ENCODE results near the gene AFF1.
"Not testable (repeated sequence)": the region's sequence is repeated elsewhere in the genome, so short reads cannot be mapped to it uniquely, and the experiment has no call there.

Gene AFF1

DNA sequence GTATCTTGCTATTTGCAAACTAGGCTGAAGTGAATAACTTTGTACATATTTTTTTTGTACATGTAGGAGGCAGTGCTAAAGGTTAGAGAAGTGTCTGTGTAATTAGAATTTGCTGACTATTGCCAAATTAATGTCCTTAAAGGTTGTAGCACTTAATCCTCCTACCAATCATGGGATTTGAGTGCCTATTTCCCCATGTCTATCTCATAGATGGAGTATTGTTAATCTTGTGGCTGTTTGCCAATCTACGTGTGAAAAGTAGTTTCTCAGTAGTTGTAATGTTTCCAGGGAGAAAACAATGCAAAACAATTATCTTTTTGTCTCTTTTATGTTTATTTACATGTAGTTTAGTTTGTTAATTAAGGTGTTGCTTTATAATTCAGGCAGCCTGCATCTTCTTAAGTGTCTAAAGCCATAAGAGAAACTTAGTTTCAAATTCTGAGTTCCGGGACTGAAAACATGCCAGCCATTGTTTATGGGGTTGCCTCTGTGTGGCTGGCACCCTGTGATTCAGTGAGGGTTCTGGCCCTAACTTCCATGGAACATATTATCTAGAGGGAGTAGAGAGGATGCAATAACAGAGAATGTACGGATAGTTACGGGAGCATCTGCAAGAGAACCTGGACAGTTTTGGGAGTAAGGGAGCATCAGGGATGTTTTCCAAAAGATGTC, 143.2 kb downstream of the AFF1 start:
- Histone ChIP-seq H3K9me3 (ENCODE audit: control insufficient read depth, insufficient read depth, low read length) (no peaks in the 10 kb centered on the region), H3K9ac (ENCODE audit: low read depth, low read length) (no peak overlapping the region), H3K36me3 (ENCODE audit: insufficient read depth, low read length) (no peaks in the 10 kb centered on the region), H3K4me1 (ENCODE audit: insufficient read depth, low read length) (peaks cover 13% of the 10 kb centered on the region)

DNA sequence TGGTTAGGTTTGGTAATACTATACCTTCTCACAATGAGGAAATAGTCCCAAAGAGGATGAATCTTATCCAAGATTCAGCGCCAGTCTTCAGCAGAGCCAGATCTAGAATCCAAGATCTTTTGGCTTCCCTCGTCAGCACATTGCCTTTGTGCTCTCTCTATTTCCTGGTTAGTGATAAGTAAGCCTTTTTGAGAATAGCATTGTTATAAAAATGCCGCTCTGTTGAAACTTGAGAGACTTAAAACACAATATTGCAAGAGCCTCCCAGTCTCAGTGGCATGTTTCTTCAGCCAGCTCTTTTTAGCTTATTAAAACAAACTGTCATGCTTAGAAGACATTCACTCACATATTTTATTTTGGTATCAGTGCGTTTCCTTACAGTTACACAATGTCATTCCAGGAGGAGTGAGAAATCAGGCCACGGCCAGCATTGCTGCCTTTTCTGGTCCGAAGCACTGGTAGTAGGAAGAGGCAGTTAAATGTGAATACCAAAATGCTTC, 144.2 kb downstream of the AFF1 start:
- Histone ChIP-seq H3K4me1 (ENCODE audit: insufficient read depth, low read length) (peaks cover 3% of the 10 kb centered on the region), H3K9ac (ENCODE audit: low read depth, low read length) (no peak overlapping the region), H3K36me3 (ENCODE audit: insufficient read depth, low read length) (no peaks in the 10 kb centered on the region), H3K9me3 (ENCODE audit: control insufficient read depth, insufficient read depth, low read length) (no peaks in the 10 kb centered on the region)

DNA sequence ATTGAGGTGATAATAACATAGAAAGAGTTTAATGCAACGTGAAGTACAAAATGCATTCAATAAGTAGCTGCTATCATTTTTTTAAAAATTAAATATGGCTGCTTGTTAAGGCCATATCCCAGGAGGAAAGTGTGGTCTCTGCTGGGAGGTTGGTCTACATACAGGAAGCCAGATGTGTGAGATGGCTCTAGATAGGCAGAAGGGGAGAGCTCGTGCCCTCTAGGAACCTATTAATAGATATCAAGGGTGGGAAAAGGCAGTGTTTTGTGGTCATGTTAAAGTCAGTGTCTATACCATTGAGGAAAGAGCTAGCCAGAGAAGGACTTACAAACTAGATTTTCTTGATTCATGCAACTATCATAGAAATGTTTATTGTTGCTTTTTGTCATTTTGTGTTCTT, 145.2 kb downstream of the AFF1 start:
- Histone ChIP-seq H3K9ac (ENCODE audit: low read depth, low read length) (no peak overlapping the region), H3K36me3 (ENCODE audit: insufficient read depth, low read length) (no peaks in the 10 kb centered on the region), H3K9me3 (ENCODE audit: control insufficient read depth, insufficient read depth, low read length) (no peaks in the 10 kb centered on the region), H3K4me1 (ENCODE audit: insufficient read depth, low read length) (no peaks in the 10 kb centered on the region)

DNA sequence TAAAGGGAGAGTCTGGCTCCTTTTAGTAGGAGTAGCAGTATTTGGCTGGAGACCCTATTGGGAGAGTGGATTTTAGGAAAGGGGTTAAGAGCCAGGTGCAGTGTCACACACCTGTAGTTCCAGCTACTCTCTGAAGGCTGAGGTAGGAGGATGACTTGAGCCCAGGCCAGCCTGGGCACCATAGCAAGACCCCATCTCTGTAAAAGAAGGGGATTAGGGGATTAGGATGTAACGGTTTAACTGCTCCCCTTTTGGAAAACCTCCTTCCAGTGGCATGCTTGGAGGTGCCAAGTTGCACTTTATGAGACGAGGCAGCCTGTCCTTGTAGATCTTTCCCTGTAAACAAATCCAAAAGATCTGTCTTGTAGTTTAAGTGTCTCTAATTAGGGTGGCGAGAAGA, 145.7 kb downstream of the AFF1 start:
- Histone ChIP-seq H3K9ac (ENCODE audit: low read depth, low read length) (no peak overlapping the region), H3K4me1 (ENCODE audit: insufficient read depth, low read length) (no peaks in the 10 kb centered on the region), H3K9me3 (ENCODE audit: control insufficient read depth, insufficient read depth, low read length) (no peaks in the 10 kb centered on the region), H3K36me3 (ENCODE audit: insufficient read depth, low read length) (no peaks in the 10 kb centered on the region)

DNA sequence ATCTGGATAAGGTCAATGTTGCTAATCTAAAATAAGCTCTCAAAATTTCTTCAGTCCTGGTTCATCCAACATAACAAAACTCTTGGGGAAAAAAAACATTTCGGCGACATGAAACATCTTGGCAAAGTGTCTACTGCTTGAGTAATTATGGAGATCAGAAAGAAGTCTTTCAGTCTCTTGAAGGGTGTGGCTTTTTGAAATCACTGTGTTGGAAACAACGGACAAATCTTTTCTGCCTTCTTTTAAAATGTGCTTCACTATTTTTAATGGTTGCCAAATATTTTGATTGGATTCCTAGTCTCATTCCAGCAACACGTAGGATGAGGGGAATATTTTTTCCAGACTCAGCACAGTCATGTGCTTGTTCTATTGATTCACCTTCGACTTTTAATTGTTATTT, 147.0 kb downstream of the AFF1 start:
- H3K9ac ChIP-seq (ENCODE audit: low read depth, low read length): no peak overlapping the region
- H3K36me3 ChIP-seq (ENCODE audit: insufficient read depth, low read length): peaks cover 5% of the 10 kb centered on the region; the same call in 1 of the 2 replicates
- peaks cover 2% of the 10 kb centered on the region for H3K4me1 ChIP-seq (ENCODE audit: insufficient read depth, low read length)
- no peaks in the 10 kb centered on the region for H3K9me3 ChIP-seq (ENCODE audit: control insufficient read depth, insufficient read depth, low read length)

DNA sequence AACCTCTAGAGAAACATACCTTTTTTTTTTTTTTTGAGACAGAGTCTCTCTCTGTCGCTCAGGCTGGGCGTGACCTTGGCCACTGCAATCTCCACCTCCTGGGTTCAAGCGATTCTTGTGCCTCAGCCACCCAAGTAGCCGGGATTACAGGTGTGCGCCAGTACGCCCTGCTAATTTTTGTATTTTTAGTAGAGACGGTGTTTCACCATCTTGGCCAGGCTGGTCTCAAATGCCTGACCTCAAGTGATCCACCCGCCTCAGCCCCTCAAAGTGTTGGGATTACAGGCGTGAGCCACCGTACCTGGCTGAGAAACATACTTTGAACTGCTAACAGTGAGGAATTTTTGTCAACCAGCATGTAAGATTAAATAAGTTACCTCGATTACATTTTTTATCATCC, 150.9 kb downstream of the AFF1 start:
- not testable (repeated sequence) for H3K9me3 ChIP-seq (ENCODE audit: control insufficient read depth, insufficient read depth, low read length); H3K36me3 ChIP-seq (ENCODE audit: insufficient read depth, low read length); H3K9ac ChIP-seq (ENCODE audit: low read depth, low read length)
- H3K4me1 ChIP-seq (ENCODE audit: insufficient read depth, low read length): peaks cover 10% of the 10 kb centered on the region

DNA sequence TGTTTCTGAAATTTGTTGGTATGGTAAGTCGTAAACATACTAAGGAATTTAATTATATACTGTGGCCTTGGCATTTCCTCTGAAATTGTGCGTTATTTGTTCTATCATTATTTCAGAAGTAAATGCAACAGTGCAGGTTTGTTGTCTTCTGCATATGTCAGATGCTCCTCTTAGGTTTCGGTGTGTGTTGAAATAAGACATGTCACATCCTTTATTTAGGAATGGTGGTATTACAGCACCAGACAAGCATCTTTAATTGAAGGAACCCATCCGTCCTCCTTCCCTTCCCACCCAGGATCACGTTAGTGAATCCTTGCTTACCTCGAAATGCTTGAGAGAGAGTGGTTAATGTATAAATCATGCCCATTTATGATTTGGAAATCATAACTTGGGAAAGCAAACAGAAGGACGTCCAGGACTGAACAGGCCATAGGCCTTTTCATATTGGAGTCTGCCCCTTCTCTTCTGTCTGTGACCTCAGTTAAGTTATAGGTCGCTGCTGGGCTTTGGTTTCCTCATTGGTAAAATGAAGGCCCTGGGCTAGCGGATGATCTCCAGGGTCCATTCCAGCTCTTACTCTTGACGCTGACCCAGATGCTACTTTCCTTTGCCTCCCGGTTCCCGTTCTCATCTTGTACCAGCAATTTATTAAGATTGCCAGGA, 151.5 kb downstream of the AFF1 start:
- Histone ChIP-seq H3K4me1 (ENCODE audit: insufficient read depth, low read length) (peaks cover 10% of the 10 kb centered on the region), H3K36me3 (ENCODE audit: insufficient read depth, low read length) (peaks cover 5% of the 10 kb centered on the region; the same call in 1 of the 2 replicates), H3K9ac (ENCODE audit: low read depth, low read length) (no peak overlapping the region), H3K9me3 (ENCODE audit: control insufficient read depth, insufficient read depth, low read length) (no peaks in the 10 kb centered on the region)

DNA sequence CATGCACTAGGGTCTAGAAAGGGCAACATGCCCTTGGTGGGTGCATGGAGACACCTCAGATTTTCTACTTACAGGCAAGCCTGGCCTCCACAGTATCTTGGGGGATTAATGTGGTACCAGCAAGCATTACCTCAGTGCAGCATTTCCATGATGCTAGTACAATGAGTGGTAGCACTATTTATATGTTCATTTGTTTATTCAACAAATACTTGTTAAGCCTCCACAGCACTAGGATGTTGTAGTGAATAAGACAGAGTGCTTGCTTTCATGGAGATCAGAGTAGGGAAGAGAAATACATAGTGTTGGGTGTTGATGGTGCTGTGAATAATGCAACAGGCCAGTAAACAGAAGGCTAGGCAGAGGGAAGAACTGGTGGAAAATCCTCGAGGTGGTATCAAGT, 152.2 kb downstream of the AFF1 start:
- H3K9me3 ChIP-seq (ENCODE audit: control insufficient read depth, insufficient read depth, low read length): no peaks in the 10 kb centered on the region
- peaks cover 10% of the 10 kb centered on the region for H3K4me1 ChIP-seq (ENCODE audit: insufficient read depth, low read length)
- peaks cover 5% of the 10 kb centered on the region for H3K36me3 ChIP-seq (ENCODE audit: insufficient read depth, low read length)
- H3K9ac ChIP-seq (ENCODE audit: low read depth, low read length): no peak overlapping the region

DNA sequence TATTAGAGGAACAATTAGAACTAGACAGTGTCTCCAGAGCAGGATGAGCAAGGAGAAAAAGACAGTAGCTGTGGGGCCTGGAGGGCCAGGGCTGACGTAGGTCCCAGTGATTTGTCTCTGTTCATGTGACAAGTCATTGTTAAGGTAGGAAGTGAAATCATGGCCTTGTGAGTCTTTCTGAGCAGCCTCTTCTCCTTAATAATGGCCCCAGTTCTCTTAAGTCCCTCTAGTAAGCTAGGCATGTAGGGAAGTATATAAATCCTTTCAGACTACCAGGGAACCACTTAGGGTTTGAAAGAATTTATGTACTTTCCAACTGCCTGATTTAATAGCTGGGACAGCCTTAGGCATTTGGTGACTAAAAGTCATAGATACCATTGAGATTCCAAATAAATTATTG, 152.6 kb downstream of the AFF1 start:
- no peaks in the 10 kb centered on the region for H3K9me3 ChIP-seq (ENCODE audit: control insufficient read depth, insufficient read depth, low read length)
- no peak overlapping the region for H3K9ac ChIP-seq (ENCODE audit: low read depth, low read length)
- H3K36me3 ChIP-seq (ENCODE audit: insufficient read depth, low read length): peaks cover 5% of the 10 kb centered on the region
- H3K4me1 ChIP-seq (ENCODE audit: insufficient read depth, low read length): peaks cover 10% of the 10 kb centered on the region

DNA sequence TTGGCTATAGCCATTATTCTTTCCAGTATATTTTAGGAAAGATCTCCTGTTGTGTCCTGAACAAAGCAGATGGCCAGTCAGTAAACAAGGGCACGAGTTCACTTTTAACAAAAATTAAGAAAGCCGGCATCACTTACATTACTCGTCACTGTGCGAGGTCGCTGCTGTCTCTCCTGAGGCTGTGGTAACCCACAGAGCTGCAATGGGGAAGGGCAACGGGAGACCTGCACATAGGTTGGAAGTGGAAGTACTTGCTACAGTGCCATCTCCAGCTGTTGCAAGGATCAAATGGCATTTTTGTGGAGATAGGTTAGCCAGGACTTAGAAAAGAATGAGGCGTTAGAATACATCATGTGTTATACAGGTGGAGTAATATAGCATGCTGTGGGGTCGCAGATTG, 153.4 kb downstream of the AFF1 start:
- no peaks in the 10 kb centered on the region for H3K9me3 ChIP-seq (ENCODE audit: control insufficient read depth, insufficient read depth, low read length)
- H3K9ac ChIP-seq (ENCODE audit: low read depth, low read length): no peak overlapping the region
- peaks cover 5% of the 10 kb centered on the region for H3K36me3 ChIP-seq (ENCODE audit: insufficient read depth, low read length)
- H3K4me1 ChIP-seq (ENCODE audit: insufficient read depth, low read length): peaks cover 10% of the 10 kb centered on the region

DNA sequence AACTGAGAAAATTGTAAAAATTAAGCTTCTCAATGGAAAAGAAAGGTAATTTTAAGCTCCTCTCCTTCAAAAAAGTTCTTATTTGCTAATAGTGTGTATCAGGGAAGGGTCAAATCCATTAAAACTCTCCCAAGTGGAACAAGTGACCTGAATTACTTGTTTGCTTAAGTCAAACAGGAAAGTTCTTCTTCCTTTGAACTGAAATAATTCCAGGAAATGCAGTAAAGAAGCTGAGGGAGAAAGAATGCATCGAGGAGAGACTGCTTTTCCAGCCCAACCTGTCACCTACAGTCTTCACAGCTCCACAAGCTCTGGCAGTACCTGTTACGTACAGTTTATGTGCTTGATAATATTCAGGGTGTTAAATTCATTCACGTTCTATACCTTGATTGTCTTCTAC, 154.6 kb downstream of the AFF1 start:
- no peak overlapping the region for H3K9ac ChIP-seq (ENCODE audit: low read depth, low read length)
- H3K36me3 ChIP-seq (ENCODE audit: insufficient read depth, low read length): peaks cover 5% of the 10 kb centered on the region
- H3K4me1 ChIP-seq (ENCODE audit: insufficient read depth, low read length): peaks cover 10% of the 10 kb centered on the region
- H3K9me3 ChIP-seq (ENCODE audit: control insufficient read depth, insufficient read depth, low read length): no peaks in the 10 kb centered on the region

DNA sequence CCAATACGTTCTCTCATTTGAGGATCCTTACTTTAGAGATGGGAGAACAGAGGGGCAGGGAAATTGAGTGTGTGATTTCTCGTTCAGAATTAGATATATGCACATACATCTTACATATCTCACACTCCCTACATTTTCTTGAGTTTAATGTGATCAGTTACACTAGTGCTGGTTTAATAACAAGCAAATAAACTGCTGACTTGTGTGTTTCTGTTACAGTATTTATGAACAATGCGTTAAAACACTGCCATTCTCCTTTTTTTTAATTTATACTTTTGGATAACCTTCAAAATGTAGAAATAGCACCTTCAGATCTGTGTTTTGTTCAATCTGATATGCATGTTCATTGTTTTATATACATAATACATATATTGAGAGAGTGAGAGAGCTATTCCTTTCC, 155.5 kb downstream of the AFF1 start:
- Histone ChIP-seq H3K36me3 (ENCODE audit: insufficient read depth, low read length) (peaks cover 5% of the 10 kb centered on the region), H3K9ac (ENCODE audit: low read depth, low read length) (no peak overlapping the region), H3K9me3 (ENCODE audit: control insufficient read depth, insufficient read depth, low read length) (no peaks in the 10 kb centered on the region), H3K4me1 (ENCODE audit: insufficient read depth, low read length) (peaks cover 10% of the 10 kb centered on the region)

DNA sequence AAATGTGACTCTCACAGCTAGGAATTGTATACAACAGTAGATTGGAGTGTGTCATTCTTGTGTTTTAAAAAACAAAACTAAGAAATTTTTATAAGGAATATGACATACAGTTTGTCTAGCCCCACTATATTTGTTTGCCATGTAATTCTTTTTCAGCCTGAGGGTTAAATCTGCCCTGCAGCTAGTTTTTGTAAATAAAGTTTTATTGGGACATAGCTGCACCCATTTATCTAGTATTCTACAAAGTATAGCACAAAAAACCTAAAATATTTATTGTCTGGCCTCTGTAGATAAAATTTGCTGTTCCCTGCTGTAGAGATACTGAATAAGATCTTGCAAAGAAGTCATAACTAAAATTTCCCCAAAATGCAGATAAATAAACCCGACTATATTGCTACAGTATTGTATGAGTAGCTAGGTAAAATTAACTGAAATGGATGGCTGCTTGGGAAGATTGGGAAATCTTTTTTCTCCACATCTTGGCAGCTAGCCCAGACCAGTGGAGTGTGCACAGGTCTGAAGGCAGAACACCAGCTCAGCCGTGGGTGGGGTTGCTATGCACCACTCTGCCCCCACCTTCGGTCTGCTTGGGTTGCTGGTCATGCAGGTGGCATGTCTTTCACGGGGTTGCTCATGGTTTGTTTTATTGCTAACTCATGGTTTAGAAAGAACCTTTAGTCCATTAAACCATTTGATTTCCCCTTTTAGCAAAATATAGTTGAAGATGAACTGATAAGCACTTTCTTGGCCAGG, 157.8 kb downstream of the AFF1 start:
- Histone ChIP-seq H3K4me1 (ENCODE audit: insufficient read depth, low read length) (peaks cover under 1% of the 10 kb centered on the region; the same call in 1 of the 2 replicates), H3K36me3 (ENCODE audit: insufficient read depth, low read length) (no peaks in the 10 kb centered on the region; the same call in 1 of the 2 replicates), H3K9ac (ENCODE audit: low read depth, low read length) (no peak overlapping the region), H3K9me3 (ENCODE audit: control insufficient read depth, insufficient read depth, low read length) (no peaks in the 10 kb centered on the region)

DNA sequence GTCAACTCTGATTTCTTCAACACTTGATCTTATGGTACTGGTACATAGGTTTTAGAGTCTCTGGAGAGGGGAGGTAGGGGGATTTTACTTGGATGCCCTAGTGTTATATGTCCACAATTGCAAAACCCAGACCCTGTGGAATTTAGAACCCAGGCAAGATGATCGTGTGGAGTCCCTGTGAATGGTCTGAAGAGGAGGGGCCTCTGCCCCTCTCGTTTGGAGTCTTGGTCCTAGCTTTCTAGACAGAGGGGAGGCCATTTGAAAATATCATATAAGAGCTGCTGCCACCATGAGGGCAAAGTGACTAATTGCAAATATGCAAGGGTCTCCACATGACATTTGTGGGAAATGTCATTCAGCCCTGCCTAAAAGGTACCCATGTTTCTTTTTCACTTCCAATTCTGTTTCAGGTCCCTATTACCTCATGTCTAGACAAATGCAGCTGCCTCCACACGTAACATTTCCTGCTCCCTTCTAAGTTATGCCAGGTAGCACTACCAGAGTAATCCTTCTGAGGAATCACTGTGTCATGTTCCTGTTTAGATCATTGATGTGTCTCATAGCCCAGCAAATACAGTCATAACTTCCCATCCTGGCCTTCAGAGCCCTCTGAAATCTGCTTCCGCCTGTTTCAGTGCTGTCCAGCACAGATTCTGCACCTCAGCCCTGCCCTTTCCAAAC, 158.8 kb downstream of the AFF1 start:
- Histone ChIP-seq H3K4me1 (ENCODE audit: insufficient read depth, low read length) (no peaks in the 10 kb centered on the region), H3K36me3 (ENCODE audit: insufficient read depth, low read length) (no peaks in the 10 kb centered on the region; the same call in 1 of the 2 replicates), H3K9ac (ENCODE audit: low read depth, low read length) (no peak overlapping the region), H3K9me3 (ENCODE audit: control insufficient read depth, insufficient read depth, low read length) (no peaks in the 10 kb centered on the region)
